PC-3 (cell line): ENCODE data around the gene GASK1B. TPM values are rescaled to one million over a fixed set of nuclear protein-coding genes. Genes with fewer than 3 reads are reported as not detected.

Experiments used
- ATAC-seq: fragments of 200-7000 bp; cut with Tn5 transposase; 2 replicates; pipeline ENCODE4 v1.9.1; 2020; ENCODE audit warnings: mild to moderate bottlenecking, moderate library complexity
- BruUV-seq: library from RNA; stranded (reverse); fragments of 400-500 nt; replicated peaks from 2 replicates; lab custom pipeline; 2021; lab: Mats Ljungman, UMichigan
- CTCF ChIA-PET: fragments of 300-600 bp; sonication (Branson Sonifier 250); formaldehyde crosslinking; loops from one replicate; lab custom pipeline; 2022; ENCODE audit warnings: antibody characterized with exemption; lab: Charles Lee
- POLR2A ChIA-PET: fragments of 300-600 bp; sonication (Branson Sonifier 250); formaldehyde crosslinking; loops from one replicate; lab custom pipeline; 2022; ENCODE audit warnings: antibody characterized with exemption; ENCODE audit not compliant: unreplicated experiment; lab: Charles Lee
- DNase-seq: peaks from one replicate; pipeline ENCODE4 v3.0.0-alpha.2; 2015
- H2AFZ ChIP-seq: fragments of 300-600 bp; sonication (generic); 2 replicates; pipeline ENCODE4 v1.6.0; 2016; ENCODE audit warnings: antibody characterized with exemption, low read length
- H3F3A ChIP-seq: fragments of 300-600 bp; sonication (generic); one replicate; pipeline ENCODE4 v1.6.0; 2017; ENCODE audit warnings: antibody characterized with exemption, low read length, control low read depth, mild to moderate bottlenecking; ENCODE audit not compliant: unreplicated experiment
- H3K27ac ChIP-seq: fragments of 300-600 bp; sonication (generic); 2 replicates; pipeline ENCODE4 v1.5.1; 2016; ENCODE audit warnings: mild to moderate bottlenecking, low read length
- H3K27me3 ChIP-seq: fragments of 300-600 bp; sonication (generic); 2 replicates; pipeline ENCODE4 v1.6.1; 2016; ENCODE audit warnings: low read length, mixed read lengths
- H3K36me3 ChIP-seq: fragments of 300-600 bp; sonication (generic); 2 replicates; pipeline ENCODE4 v1.6.1; 2016; ENCODE audit warnings: low read depth, mixed run types, low read length, mixed read lengths
- H3K4me1 ChIP-seq: fragments of 300-600 bp; sonication (generic); 2 replicates; pipeline ENCODE4 v1.5.1; 2016; ENCODE audit warnings: low read length; ENCODE audit not compliant: insufficient read depth
- H3K4me2 ChIP-seq: fragments of 300-600 bp; sonication (generic); 2 replicates; pipeline ENCODE4 v1.6.0; 2016; ENCODE audit warnings: low read length
- H3K4me3 ChIP-seq: fragments of 300-600 bp; sonication (generic); 2 replicates; pipeline ENCODE4 v1.5.1; 2016; ENCODE audit warnings: mild to moderate bottlenecking, low read length, mixed read lengths
- H3K79me2 ChIP-seq: fragments of 300-600 bp; sonication (generic); 2 replicates; pipeline ENCODE4 v1.6.1; 2017; ENCODE audit warnings: low read length, mixed read lengths
- H3K9ac ChIP-seq: fragments of 300-600 bp; sonication (generic); 2 replicates; pipeline ENCODE4 v1.6.0; 2016; ENCODE audit warnings: mild to moderate bottlenecking, low read length
- H3K9me2 ChIP-seq: fragments of 300-600 bp; sonication (generic); replicated peaks from 2 replicates; pipeline ENCODE4 v1.6.1; 2016; ENCODE audit warnings: mixed run types, low read length, mixed read lengths
- H3K9me3 ChIP-seq: fragments of 300-600 bp; sonication (generic); 2 replicates; pipeline ENCODE4 v1.6.1; 2016; ENCODE audit warnings: low read length, mixed read lengths
- H4K20me1 ChIP-seq: fragments of 300-600 bp; sonication (generic); 2 replicates; pipeline ENCODE4 v1.6.1; 2016; ENCODE audit warnings: low read length, mixed read lengths
- CTCF ChIP-seq: fragments of 300-600 bp; sonication (generic); conservative IDR thresholded peaks from 2 replicates; pipeline ENCODE4 v1.5.1; 2017; ENCODE audit warnings: antibody characterized with exemption, low read depth, mild to moderate bottlenecking, low read length
- EZH2 ChIP-seq: fragments of 300-600 bp; sonication (generic); IDR thresholded peaks from one replicate; pipeline ENCODE4 v1.6.1; 2017; ENCODE audit warnings: antibody characterized with exemption, mild to moderate bottlenecking, low read length; ENCODE audit not compliant: unreplicated experiment
- EZH2phosphoT487 ChIP-seq: fragments of 300-600 bp; sonication (generic); IDR thresholded peaks from 2 replicates; pipeline ENCODE4 v1.6.1; 2018; ENCODE audit warnings: mild to moderate bottlenecking, antibody characterized with exemption, low read length, borderline replicate concordance
- intact Hi-C: fragments of 100-400 bp; cut with micrococcal nuclease; formaldehyde crosslinking; loops from 2 replicates; pipeline ENCODE4 v1.9.0; 2023
- total RNA-seq: library from RNA; depleted of rRNA; stranded (reverse); fragments of >200 nt; gene quantifications from 2 replicates; pipeline ENCODE4 v1.2.3, GENCODE V29; 2014

Gene GASK1B
- total RNA-seq, 1 experiment from 2014 or later, result 0.51 TPM

GRCh38 chr4:158169931-158170690, 2.7 kb downstream of the GASK1B start:
- no peaks in the 10 kb centered on the region for H3K27me3 ChIP-seq
- H4K20me1 ChIP-seq, result no peaks in the 10 kb centered on the region
- no TSS peak for BruUV-seq
- ChIA-PET CTCF (interaction anchor here (1.8 kb wide), 1 partner anchor 75 kb away, joined by 6 read pairs; no protein-coding TSS in a partner anchor), POLR2A (no interaction called here)
- H3F3A ChIP-seq, result no peaks in the 10 kb centered on the region
- H3K4me3 ChIP-seq, result peak overlapping the region; percentile 66
- ATAC-seq, result peak; percentile 62
- H3K9me3 ChIP-seq, result no peaks in the 10 kb centered on the region
- peak overlapping the region; percentile 87 for H3K4me2 ChIP-seq
- TF ChIP-seq EZH2 (no peak), CTCF (no peak), EZH2phosphoT487 (no peak)
- intact Hi-C loops, result loop anchor here (10.0 kb wide), 1 partner anchor 955 kb away; no protein-coding TSS in a partner anchor
- H3K79me2 ChIP-seq, result no peaks in the 10 kb centered on the region
- no peaks in the 10 kb centered on the region for H3K36me3 ChIP-seq
- H3K9ac ChIP-seq, result no peak overlapping the region
- no peak for DNase-seq
- peak overlapping the region; percentile 90 for H2AFZ ChIP-seq
- no peak overlapping the region for H3K27ac ChIP-seq
- H3K4me1 ChIP-seq, result peaks cover 15% of the 10 kb centered on the region; the same call in 1 of the 2 replicates
- no peaks in the 10 kb centered on the region for H3K9me2 ChIP-seq

- no peaks in the 10 kb centered on the region for H3K9me2 ChIP-seq
- peaks cover 19% of the 10 kb centered on the region for H3K4me1 ChIP-seq
- H3F3A ChIP-seq, result no peaks in the 10 kb centered on the region
- H3K4me3 ChIP-seq, result no peak overlapping the region; the same call in 1 of the 2 replicates
- H2AFZ ChIP-seq, result no peak overlapping the region
- H3K4me2 ChIP-seq, result no peak overlapping the region
- no peaks in the 10 kb centered on the region for H3K27me3 ChIP-seq
- no peak overlapping the region for H3K27ac ChIP-seq
- CTCF ChIA-PET, result interaction anchor here (1.8 kb wide), 1 partner anchor 75 kb away, joined by 6 read pairs; no protein-coding TSS in a partner anchor
- no peaks in the 10 kb centered on the region for H3K36me3 ChIP-seq
- H3K79me2 ChIP-seq, result no peaks in the 10 kb centered on the region
- TF ChIP-seq CTCF (no peak), EZH2 (no peak), EZH2phosphoT487 (no peak)
- H4K20me1 ChIP-seq, result no peaks in the 10 kb centered on the region
- intact Hi-C loops, result no loop called here
- DNase-seq (no peak), ATAC-seq (no peak)
- POLR2A ChIA-PET, result no interaction called here
- H3K9ac ChIP-seq, result no peak overlapping the region
- no TSS peak for BruUV-seq
- H3K9me3 ChIP-seq, result no peaks in the 10 kb centered on the region
Observed at GRCh38 chr4:158169506-158169905, 3.3 kb downstream of the GASK1B start.

GRCh38 chr4:158168606-158169005, 4.2 kb downstream of the GASK1B start:
- no peak overlapping the region for H3K4me3 ChIP-seq
- H3F3A ChIP-seq, result no peaks in the 10 kb centered on the region
- no peak overlapping the region for H3K27ac ChIP-seq
- H2AFZ ChIP-seq, result no peak overlapping the region
- H3K9me2 ChIP-seq, result no peaks in the 10 kb centered on the region
- no peaks in the 10 kb centered on the region for H3K36me3 ChIP-seq
- H3K9ac ChIP-seq, result no peak overlapping the region
- CTCF ChIA-PET, result no interaction called here
- TF ChIP-seq EZH2phosphoT487 (no peak), CTCF (no peak), EZH2 (no peak)
- H3K4me2 ChIP-seq, result no peak overlapping the region
- H3K27me3 ChIP-seq, result no peaks in the 10 kb centered on the region
- ATAC-seq (no peak), DNase-seq (no peak)
- no peaks in the 10 kb centered on the region for H3K79me2 ChIP-seq
- POLR2A ChIA-PET, result no interaction called here
- BruUV-seq, result no TSS peak
- peaks cover 20% of the 10 kb centered on the region for H3K4me1 ChIP-seq
- intact Hi-C loops, result no loop called here
- H3K9me3 ChIP-seq, result no peaks in the 10 kb centered on the region
- H4K20me1 ChIP-seq, result no peaks in the 10 kb centered on the region
